OCI-LY3 (cell line): ENCODE results near the gene CTDP1.

Experiments used
- H2AFZ ChIP-seq: fragments of 200-600, 300-600 bp; shearing (Covaris generic); 2 replicates; pipeline ENCODE4 v1.6.0; 2014; ENCODE audit warnings: antibody characterized with exemption, low read depth, low read length
- H3K27ac ChIP-seq: fragments of 200-600, 300-600 bp; sonication (generic); 2 replicates; pipeline ENCODE4 v1.5.1; 2014; ENCODE audit warnings: mild to moderate bottlenecking, low read length, moderate library complexity, mixed read lengths
- H3K27me3 ChIP-seq: fragments of 200-600, 300-600 bp; sonication (generic); 2 replicates; pipeline ENCODE4 v1.6.1; 2014; ENCODE audit warnings: low read depth, low read length, mixed read lengths
- H3K36me3 ChIP-seq: fragments of 200-600, 300-600 bp; sonication (generic); replicated peaks from 2 replicates; pipeline ENCODE3; 2014; ENCODE audit warnings: low read depth, low read length, mixed read lengths
- H3K4me1 ChIP-seq: fragments of 300-600, 200-600 bp; sonication (generic); 2 replicates; pipeline ENCODE4 v1.6.1; 2014; ENCODE audit warnings: low read length, mixed read lengths
- H3K4me2 ChIP-seq: fragments of 200-600, 300-600 bp; sonication (generic); 2 replicates; pipeline ENCODE4 v1.6.1; 2014; ENCODE audit warnings: low read length, mixed read lengths
- H3K4me3 ChIP-seq: fragments of 300-600, 200-600 bp; sonication (generic); 2 replicates; pipeline ENCODE4 v1.5.1; 2014; ENCODE audit warnings: antibody characterized with exemption, mild to moderate bottlenecking, low read length, moderate library complexity
- H3K79me2 ChIP-seq: fragments of 300-600, 200-600 bp; shearing (Covaris generic); 2 replicates; pipeline ENCODE4 v1.6.1; 2014; ENCODE audit warnings: mild to moderate bottlenecking, low read length, mixed read lengths
- H3K9ac ChIP-seq: fragments of 300-600, 200-600 bp; shearing (Covaris generic); 2 replicates; pipeline ENCODE4 v1.6.0; 2014; ENCODE audit warnings: mild to moderate bottlenecking, low read length, moderate library complexity
- H3K9me3 ChIP-seq: fragments of 200-600, 300-600 bp; shearing (Covaris generic); 2 replicates; pipeline ENCODE4 v1.6.1; 2014; ENCODE audit warnings: low read length, mixed read lengths; ENCODE audit not compliant: insufficient read depth
- H4K20me1 ChIP-seq: fragments of 200-600, 300-600 bp; sonication (generic); 2 replicates; pipeline ENCODE4 v1.6.1; 2016; ENCODE audit warnings: low read length, mixed read lengths; ENCODE audit not compliant: insufficient read depth
- EZH2phosphoT487 ChIP-seq: fragments of 200-600 bp; shearing (Covaris generic); IDR thresholded peaks from 2 replicates; pipeline ENCODE4 v1.6.1; 2018; ENCODE audit warnings: antibody characterized with exemption, mixed run types, low read depth
- TF ChIP-seq, protein P1 (sequence below): fragments of 200-600, 300-600 bp; sonication (generic); IDR thresholded peaks from 2 replicates; pipeline ENCODE4 v1.5.1; 2014; ENCODE audit warnings: antibody characterized with exemption, low read length, low read depth

The CTDP1 gene

GRCh38 chr18:79687806-79688205 is 8.2 kb downstream of the CTDP1 start:
- Histone ChIP-seq H3K27ac (no peak overlapping the region), H4K20me1 (peaks cover 68% of the 10 kb centered on the region), H3K9me3 (no peaks in the 10 kb centered on the region), H3K4me2 (no peak overlapping the region), H3K9ac (no peak overlapping the region), H3K36me3 (no peaks in the 10 kb centered on the region), H3K4me1 (0 out of 2 replicates have a peak, but pooled peaks cover 3% of the 10 kb centered on the region), H3K27me3 (no peaks in the 10 kb centered on the region), H3K79me2 (peaks cover 85% of the 10 kb centered on the region), H2AFZ (no peak overlapping the region), H3K4me3 (no peak overlapping the region)
- TF ChIP-seq, protein P1, sequence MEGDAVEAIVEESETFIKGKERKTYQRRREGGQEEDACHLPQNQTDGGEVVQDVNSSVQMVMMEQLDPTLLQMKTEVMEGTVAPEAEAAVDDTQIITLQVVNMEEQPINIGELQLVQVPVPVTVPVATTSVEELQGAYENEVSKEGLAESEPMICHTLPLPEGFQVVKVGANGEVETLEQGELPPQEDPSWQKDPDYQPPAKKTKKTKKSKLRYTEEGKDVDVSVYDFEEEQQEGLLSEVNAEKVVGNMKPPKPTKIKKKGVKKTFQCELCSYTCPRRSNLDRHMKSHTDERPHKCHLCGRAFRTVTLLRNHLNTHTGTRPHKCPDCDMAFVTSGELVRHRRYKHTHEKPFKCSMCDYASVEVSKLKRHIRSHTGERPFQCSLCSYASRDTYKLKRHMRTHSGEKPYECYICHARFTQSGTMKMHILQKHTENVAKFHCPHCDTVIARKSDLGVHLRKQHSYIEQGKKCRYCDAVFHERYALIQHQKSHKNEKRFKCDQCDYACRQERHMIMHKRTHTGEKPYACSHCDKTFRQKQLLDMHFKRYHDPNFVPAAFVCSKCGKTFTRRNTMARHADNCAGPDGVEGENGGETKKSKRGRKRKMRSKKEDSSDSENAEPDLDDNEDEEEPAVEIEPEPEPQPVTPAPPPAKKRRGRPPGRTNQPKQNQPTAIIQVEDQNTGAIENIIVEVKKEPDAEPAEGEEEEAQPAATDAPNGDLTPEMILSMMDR: no peak
- TF ChIP-seq EZH2phosphoT487: no peak

DNA sequence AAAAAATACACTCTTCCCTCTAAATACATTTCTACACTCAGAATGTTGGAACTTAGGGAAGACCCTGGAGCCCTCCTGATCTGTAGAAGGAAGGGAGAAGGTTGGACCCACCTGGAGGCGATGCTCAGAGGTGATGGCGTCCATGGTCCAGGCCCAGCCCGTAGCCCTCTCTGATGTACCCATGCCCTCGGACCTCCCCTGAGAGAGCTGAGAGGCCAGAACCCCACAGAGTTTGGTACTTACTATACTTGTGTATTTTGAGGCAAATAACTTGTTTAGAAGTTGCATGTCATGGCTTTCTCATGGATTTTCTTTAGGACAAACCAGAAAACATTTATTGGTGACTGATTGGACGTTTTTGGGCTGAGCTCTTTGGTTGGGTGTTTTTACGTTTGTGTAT is 10.5 kb downstream of the CTDP1 start:
- H3K27ac ChIP-seq: no peak overlapping the region

DNA sequence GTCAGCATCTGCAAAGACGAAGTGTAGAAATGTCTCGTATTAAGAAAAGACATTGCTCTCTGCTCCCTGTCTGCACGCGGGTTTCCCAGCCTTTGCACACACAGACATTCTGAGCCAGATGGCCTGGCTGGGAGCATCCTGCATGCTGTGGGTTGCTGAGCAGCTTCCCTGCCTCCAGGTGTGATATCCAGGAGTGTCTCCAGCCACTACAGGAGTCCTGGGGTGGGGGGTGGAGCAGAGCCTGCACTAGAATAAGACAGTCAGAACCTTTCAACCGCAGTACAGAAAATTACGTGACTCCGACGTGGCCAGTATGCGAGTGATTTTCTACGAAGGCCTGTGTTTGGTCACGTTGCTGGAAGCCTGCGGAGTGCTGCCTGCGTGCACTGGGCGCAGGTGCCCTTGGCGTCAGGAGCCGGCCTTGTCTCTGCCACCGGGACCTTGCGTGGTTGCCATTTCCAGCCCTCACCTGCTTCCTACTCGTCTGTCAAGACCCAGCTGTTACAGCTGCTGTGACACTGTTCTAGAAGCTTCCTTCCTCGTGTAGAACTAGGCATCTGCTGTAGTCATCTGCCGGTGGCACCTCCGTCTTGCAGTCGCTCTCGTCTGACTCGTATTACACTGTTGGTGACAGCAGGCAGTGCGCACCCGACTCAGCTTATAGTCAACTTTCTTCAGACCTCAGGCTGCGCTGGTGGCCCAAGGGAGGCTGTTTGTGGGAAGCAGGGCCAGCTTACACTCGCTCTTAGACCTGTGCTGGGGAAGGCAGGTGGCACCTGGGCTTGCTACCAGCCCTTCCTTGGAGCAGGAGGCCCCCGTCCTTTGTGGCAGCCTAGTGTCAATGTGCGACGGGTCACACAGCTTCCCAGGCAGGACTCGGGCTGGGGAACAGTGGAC is 11.2 kb downstream of the CTDP1 start:
- no peak overlapping the region for H3K4me3 ChIP-seq
- no peak overlapping the region for H3K9ac ChIP-seq
- no peaks in the 10 kb centered on the region for H3K4me1 ChIP-seq
- no peak overlapping the region for H3K4me2 ChIP-seq
- H3K27ac ChIP-seq: no peak overlapping the region
- no peaks in the 10 kb centered on the region for H3K27me3 ChIP-seq
- H4K20me1 ChIP-seq: peaks cover 51% of the 10 kb centered on the region
- H3K9me3 ChIP-seq: no peaks in the 10 kb centered on the region
- TF ChIP-seq, protein P1: no peak
- no peak for TF ChIP-seq EZH2phosphoT487
- H3K36me3 ChIP-seq: peaks cover 6% of the 10 kb centered on the region
- no peak overlapping the region for H2AFZ ChIP-seq
- H3K79me2 ChIP-seq: peaks cover 80% of the 10 kb centered on the region

More for the DNA sequence above, 10.5 kb downstream of the CTDP1 start:
- H3K79me2 ChIP-seq: peaks cover 84% of the 10 kb centered on the region
- no peaks in the 10 kb centered on the region for H3K9me3 ChIP-seq
- no peak overlapping the region for H3K4me2 ChIP-seq
- no peak for TF ChIP-seq EZH2phosphoT487
- TF ChIP-seq, protein P1: no peak
- H4K20me1 ChIP-seq: peaks cover 56% of the 10 kb centered on the region
- no peak overlapping the region for H2AFZ ChIP-seq
- no peak overlapping the region for H3K4me3 ChIP-seq
- no peaks in the 10 kb centered on the region for H3K4me1 ChIP-seq
- H3K9ac ChIP-seq: no peak overlapping the region
- H3K27me3 ChIP-seq: no peaks in the 10 kb centered on the region
- no peaks in the 10 kb centered on the region for H3K36me3 ChIP-seq

DNA sequence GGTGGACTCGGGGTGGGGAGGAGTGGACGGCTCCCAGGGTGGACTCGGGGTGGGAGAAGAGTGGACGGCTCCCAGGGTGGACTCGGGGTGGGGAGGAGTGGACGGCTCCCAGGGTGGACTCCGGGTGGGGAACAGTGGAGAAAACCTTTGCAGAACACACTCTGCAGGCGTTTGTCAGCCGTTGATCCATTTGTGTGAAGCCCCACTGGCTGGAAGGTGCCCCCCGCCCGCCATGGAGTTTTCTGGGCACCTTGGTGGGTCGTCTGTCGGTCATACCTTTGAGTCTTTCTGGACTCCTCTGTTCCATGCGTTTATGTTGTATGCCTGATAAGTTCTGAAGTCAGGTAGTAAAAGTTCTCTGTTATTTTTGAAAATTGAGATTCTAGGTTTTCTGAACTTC is 12.5 kb downstream of the CTDP1 start:
- H3K27me3 ChIP-seq: no peaks in the 10 kb centered on the region
- H3K9me3 ChIP-seq: no peaks in the 10 kb centered on the region
- TF ChIP-seq EZH2phosphoT487: no peak
- TF ChIP-seq, protein P1: no peak
- no peaks in the 10 kb centered on the region for H3K4me1 ChIP-seq
- H2AFZ ChIP-seq: no peak overlapping the region
- H3K4me3 ChIP-seq: no peak overlapping the region
- H3K27ac ChIP-seq: no peak overlapping the region
- peaks cover 9% of the 10 kb centered on the region for H3K36me3 ChIP-seq
- H3K4me2 ChIP-seq: no peak overlapping the region
- peaks cover 71% of the 10 kb centered on the region for H3K79me2 ChIP-seq
- H4K20me1 ChIP-seq: peaks cover 51% of the 10 kb centered on the region
- no peak overlapping the region for H3K9ac ChIP-seq
